Fibroblast of lung (primary cell): ENCODE results near the gene IL1RN. TPM values are rescaled to one million over a fixed set of nuclear protein-coding genes. Genes with fewer than 3 reads are reported as not detected.

Experiments
- DNase-seq, 2 donors: peaks; one replicate each; pipeline versions ENCODE4 v3.0.0 to v3.0.0-alpha.2; 2010; ENCODE audit warnings: low read depth in 2 of 2
- H2AFZ ChIP-seq: 2 replicates; pipeline ENCODE4 v1.5.1; 2012; ENCODE audit warnings: low read length, control low read depth, inconsistent platforms
- H3K27ac ChIP-seq: 2 replicates; pipeline ENCODE4 v1.5.1; 2011; ENCODE audit warnings: low read length, control low read depth; ENCODE audit not compliant: insufficient read depth
- H3K27me3 ChIP-seq: 2 replicates; pipeline ENCODE4 v1.5.1; 2011; ENCODE audit warnings: mild to moderate bottlenecking, low read length; ENCODE audit not compliant: control insufficient read depth, insufficient read depth
- H3K36me3 ChIP-seq: 2 replicates; pipeline ENCODE4 v1.5.1; 2011; ENCODE audit warnings: low read length; ENCODE audit not compliant: control insufficient read depth, insufficient read depth
- H3K4me1 ChIP-seq: 2 replicates; pipeline ENCODE4 v1.5.1; 2011; ENCODE audit warnings: low read length; ENCODE audit not compliant: control insufficient read depth, insufficient read depth; ENCODE audit errors: extremely low read depth
- H3K4me2 ChIP-seq: 2 replicates; pipeline ENCODE4 v1.5.1; 2011; ENCODE audit warnings: low read length, control low read depth; ENCODE audit not compliant: insufficient read depth; ENCODE audit errors: extremely low read depth
- H3K4me3 ChIP-seq, 4 experiments: fragments of 200-600 bp in 1 of 4; sonication (generic) in 1 of 4; replicated peaks in 1 of 4; 2 replicates each; pipeline ENCODE4 v1.5.1; 2011 to 2016; ENCODE audit warnings: low read length in 4 of 4, low read depth in 3 of 4, mild to moderate bottlenecking in 3 of 4, control low read depth in 2 of 4, inconsistent platforms in 1 of 4, mixed read lengths in 1 of 4; ENCODE audit not compliant: insufficient read depth in 1 of 4; ENCODE audit errors: control extremely low read depth in 1 of 4
- H3K79me2 ChIP-seq: 2 replicates; pipeline ENCODE4 v1.5.1; 2012; ENCODE audit warnings: mild to moderate bottlenecking, low read length, inconsistent platforms; ENCODE audit not compliant: control insufficient read depth, insufficient read depth
- H3K9ac ChIP-seq: 2 replicates; pipeline ENCODE4 v1.5.1; 2011; ENCODE audit warnings: mild to moderate bottlenecking, low read length, control low read depth; ENCODE audit not compliant: insufficient read depth
- H3K9me3 ChIP-seq: 2 replicates; pipeline ENCODE4 v1.5.1; 2012; ENCODE audit warnings: low read depth, low read length; ENCODE audit not compliant: control insufficient read depth, insufficient read depth
- H4K20me1 ChIP-seq: 2 replicates; pipeline ENCODE4 v1.5.1; 2011; ENCODE audit warnings: low read length; ENCODE audit not compliant: control insufficient read depth, insufficient read depth; ENCODE audit errors: extremely low read depth
- CTCF ChIP-seq, 2 donors: IDR thresholded peaks in 1 of 2; conservative IDR thresholded peaks in 1 of 2; 1 replicate in 1 of 2; 2 replicates in 1 of 2; pipeline ENCODE4 v1.5.1; 2011 to 2012; ENCODE audit warnings: low read length in 2 of 2, control low read depth in 1 of 2, inconsistent platforms in 1 of 2, low read depth in 1 of 2, mild to moderate bottlenecking in 1 of 2
- EZH2 ChIP-seq: IDR thresholded peaks from 2 replicates; pipeline ENCODE4 v1.5.1; 2012; ENCODE audit warnings: low read length, control low read depth, mild to moderate bottlenecking; ENCODE audit errors: missing control alignments
- polyA plus RNA-seq, 2 donors: library from polyadenylated mRNA; depleted of rRNA in 1 of 2; stranded (reverse) in 1 of 2; unstranded in 1 of 2; fragments of >200 nt; gene quantifications; 2 replicates each; pipeline ENCODE4 v1.2.1, GENCODE V29; 2011 to 2012; ENCODE audit warnings: missing spikeins in 1 of 2
- total RNA-seq: library from RNA; depleted of rRNA; stranded (reverse); fragments of >200 nt; gene quantifications from 2 replicates; pipeline ENCODE4 v1.2.1, GENCODE V29; 2014

Gene IL1RN
- total and polyA plus RNA-seq, 2 donors (not counting 1 experiment from before 2014, with no cell fraction given): 0.06 TPM; not detected in 1

- Histone ChIP-seq H3K4me3 (no peak overlapping the region), H3K27me3 (no peaks in the 10 kb centered on the region), H3K9me3 (no peaks in the 10 kb centered on the region), H2AFZ (no peak overlapping the region), H3K79me2 (no peaks in the 10 kb centered on the region), H4K20me1 (no peaks in the 10 kb centered on the region), H3K27ac (no peak overlapping the region), H3K36me3 (no peaks in the 10 kb centered on the region), H3K4me1 (no peaks in the 10 kb centered on the region), H3K9ac (no peak overlapping the region), H3K4me2 (no peak overlapping the region)
- no peak for DNase-seq
- TF ChIP-seq EZH2 (no peak), CTCF (conservative IDR thresholded peaks at IDR 0.05 in 1 of 2, IDR thresholded peaks at IDR 0.05 in 1 of 2; ENCODE audit: low read depth in 1 of 2, low read length in 2 of 2) (no peak)
Measured at GRCh38 chr2:113178891-113179290, 51.5 kb downstream of the IL1RN start.

- no peaks in the 10 kb centered on the region for H3K9me3 ChIP-seq
- H3K4me2 ChIP-seq: no peak overlapping the region
- no peak for DNase-seq
- no peak overlapping the region for H2AFZ ChIP-seq
- no peaks in the 10 kb centered on the region for H3K27me3 ChIP-seq
- no peaks in the 10 kb centered on the region for H3K36me3 ChIP-seq
- no peaks in the 10 kb centered on the region for H3K4me1 ChIP-seq
- no peak overlapping the region for H3K9ac ChIP-seq
- no peaks in the 10 kb centered on the region for H3K79me2 ChIP-seq
- H3K27ac ChIP-seq: no peak overlapping the region
- TF ChIP-seq CTCF (conservative IDR thresholded peaks at IDR 0.05 in 1 of 2, IDR thresholded peaks at IDR 0.05 in 1 of 2; ENCODE audit: low read depth in 1 of 2, low read length in 2 of 2): no peak
- no peak for TF ChIP-seq EZH2
- no peaks in the 10 kb centered on the region for H4K20me1 ChIP-seq
- no peak overlapping the region for H3K4me3 ChIP-seq
Measured at GRCh38 chr2:113179446-113180045, 52.1 kb downstream of the IL1RN start.

- Histone ChIP-seq H3K27me3 (no peaks in the 10 kb centered on the region), H3K4me1 (no peaks in the 10 kb centered on the region), H3K9ac (no peak overlapping the region), H3K9me3 (no peaks in the 10 kb centered on the region), H3K27ac (no peak overlapping the region), H3K79me2 (no peaks in the 10 kb centered on the region), H2AFZ (no peak overlapping the region), H4K20me1 (no peaks in the 10 kb centered on the region), H3K4me2 (no peak overlapping the region), H3K36me3 (no peaks in the 10 kb centered on the region), H3K4me3 (no peak overlapping the region)
- TF ChIP-seq EZH2 (no peak), CTCF (conservative IDR thresholded peaks at IDR 0.05 in 1 of 2, IDR thresholded peaks at IDR 0.05 in 1 of 2; ENCODE audit: low read depth in 1 of 2, low read length in 2 of 2) (no peak)
- DNase-seq: no peak
Measured at GRCh38 chr2:113180131-113180946, 52.9 kb downstream of the IL1RN start.
